Endometrium (tissue), 2 donors: ENCODE measurements around the gene RAB1B.

ENCODE experiments used
- FAIRE-seq: peaks from 2 replicates; lab custom pipeline; 2012; peaks lifted over from hg19 to GRCh38; lab: Jason Lieb, UNC
- donor health status: control.
- donor health status: control.

The RAB1B gene

DNA sequence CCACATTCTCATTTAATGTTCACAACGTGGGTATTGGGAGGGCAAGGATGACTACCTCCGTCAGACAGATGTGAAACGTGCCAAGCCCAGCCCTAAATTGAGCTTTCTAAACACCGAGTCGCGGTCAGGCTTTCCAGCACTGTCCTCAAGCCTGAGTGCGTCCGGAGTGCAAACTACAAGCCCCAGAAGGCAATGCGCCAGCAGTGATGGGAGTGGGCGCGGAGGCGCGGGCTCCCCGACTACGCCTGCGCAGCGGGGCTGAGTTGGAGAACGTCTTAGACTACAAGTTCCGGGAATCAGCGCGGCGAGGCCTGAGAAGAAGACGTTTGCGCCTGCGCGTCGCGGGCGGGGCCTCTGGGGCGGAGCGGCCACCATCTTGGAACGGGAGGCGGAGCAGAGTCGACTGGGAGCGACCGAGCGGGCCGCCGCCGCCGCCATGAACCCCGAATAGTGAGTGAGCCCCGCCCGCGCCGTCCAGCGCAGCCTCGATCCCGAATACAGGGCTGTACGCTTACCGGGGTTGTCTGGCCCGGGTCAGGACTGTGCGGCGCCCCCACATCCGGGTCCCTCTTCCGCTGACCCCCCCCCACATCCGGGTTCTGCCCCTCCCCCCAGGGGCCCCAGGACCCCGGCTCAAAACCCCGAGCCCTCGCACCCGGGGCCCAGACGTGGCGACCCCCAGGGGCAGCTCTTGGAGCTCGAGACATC lies at the start of gene RAB1B:
TSS of gene RAB1B (plus strand) at position 396 of the 708 bp plus-strand sequence. CDS start at position 437, 41 bp downstream.
- FAIRE-seq, result peak; percentile 90

DNA sequence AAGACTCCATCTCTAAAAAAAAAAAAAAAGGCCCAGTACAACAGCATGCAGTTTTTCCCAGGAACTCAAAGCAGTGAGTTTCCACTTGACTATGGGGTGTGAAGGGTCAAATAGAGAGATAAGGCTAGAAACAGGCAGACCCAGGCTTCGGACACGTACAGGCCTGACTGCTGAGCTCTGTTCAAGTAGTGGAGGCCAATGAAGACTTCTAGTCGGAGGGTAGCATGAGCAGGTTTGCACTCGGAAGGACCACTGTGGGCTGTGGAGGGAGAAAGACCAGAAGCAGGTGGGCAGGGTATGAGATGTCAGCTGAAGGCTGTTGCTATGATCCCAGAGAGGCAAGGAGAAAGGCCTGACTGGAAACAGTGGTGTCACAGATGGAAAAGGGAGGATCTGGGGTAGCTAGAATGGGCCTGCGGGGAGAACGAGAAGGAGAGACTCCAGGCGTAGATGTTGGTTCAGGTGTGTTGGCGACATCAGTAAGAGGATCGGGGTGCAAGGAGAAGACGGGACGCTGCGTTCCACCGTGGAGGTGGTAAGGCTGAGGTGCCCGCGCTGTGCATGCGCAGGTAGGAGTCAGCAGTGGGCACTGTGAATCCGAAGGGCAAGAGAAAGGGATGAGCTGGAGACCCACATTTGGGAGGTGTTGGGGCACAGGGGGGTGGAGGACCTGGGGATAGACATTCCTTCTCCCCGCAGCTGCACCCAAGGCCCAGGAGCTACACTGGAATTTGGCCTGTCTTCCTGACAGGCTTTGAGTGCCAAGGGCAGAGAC lies 49.4 kb upstream of the RAB1B start:
- FAIRE-seq, result no peak

DNA sequence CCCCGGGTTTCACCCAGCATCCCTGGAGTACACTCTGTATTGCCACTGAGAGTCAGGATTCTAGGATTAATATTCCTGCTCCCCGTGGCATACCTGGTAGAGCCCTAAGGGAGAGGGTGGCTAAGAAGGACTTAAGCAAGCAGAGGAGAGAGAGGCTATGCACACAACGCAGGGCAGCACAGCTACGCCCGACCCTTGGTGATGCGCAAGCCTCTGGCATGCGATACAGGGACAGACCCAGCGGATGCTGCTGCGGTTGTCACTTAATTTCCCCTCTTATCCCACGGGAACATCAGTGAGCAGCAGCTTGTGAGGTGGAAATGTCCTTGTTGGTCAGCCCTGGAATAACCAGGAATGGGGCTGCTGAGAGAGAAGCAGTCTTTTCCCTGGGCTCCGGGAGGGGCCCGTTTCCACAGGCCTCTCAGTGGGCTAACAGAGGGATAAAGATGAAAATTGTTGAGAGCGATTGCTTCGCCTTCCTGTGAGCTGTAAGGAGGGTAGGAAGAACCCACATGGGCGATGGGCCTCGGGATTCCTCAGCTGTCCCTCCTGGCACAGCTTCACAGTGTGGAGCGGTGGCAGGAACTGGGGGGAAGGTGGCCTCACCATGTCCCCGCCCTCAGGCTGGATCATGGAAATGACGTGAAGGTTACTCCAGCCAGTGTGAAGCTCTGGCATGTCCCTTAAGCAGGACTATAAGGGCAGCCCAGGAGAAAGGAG lies 48.4 kb upstream of the RAB1B start:
- FAIRE-seq, result no peak

DNA sequence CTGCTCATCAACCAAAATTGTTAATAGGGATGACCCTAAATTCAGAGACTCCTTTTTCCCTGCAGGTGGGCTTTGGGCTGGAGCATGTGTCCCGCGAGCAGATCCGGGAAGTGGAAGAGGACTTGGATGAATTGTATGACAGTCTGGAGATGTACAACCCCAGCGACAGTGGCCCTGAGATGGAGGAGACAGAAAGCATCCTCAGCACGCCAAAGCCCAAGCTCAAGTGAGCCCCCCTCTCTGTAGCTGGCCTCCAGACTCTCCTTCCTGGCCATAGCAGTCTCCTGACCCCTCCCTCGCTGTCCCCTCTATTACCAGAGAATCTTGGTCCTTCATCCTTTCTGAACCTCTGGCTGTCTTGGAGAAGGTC lies 47.9 kb upstream of the RAB1B start:
- FAIRE-seq, result no peak

DNA sequence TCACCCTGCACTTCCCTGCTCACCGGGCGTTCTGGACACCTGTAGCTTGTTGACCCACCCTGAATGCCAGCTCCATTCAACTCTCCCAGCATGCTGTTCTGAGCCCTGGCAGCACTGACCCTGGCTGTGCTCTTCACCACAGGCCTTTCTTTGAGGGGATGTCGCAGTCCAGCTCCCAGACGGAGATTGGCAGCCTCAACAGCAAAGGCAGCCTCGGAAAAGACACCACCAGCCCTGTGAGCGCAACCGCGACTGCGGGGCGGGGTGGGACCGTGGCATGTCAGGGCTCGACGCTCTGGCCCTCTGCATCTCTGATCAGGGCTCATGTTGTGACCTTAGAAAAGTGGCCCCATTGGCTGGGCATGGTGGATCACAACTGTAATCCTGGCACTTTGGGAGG lies 47.4 kb upstream of the RAB1B start:
- no peak for FAIRE-seq

DNA sequence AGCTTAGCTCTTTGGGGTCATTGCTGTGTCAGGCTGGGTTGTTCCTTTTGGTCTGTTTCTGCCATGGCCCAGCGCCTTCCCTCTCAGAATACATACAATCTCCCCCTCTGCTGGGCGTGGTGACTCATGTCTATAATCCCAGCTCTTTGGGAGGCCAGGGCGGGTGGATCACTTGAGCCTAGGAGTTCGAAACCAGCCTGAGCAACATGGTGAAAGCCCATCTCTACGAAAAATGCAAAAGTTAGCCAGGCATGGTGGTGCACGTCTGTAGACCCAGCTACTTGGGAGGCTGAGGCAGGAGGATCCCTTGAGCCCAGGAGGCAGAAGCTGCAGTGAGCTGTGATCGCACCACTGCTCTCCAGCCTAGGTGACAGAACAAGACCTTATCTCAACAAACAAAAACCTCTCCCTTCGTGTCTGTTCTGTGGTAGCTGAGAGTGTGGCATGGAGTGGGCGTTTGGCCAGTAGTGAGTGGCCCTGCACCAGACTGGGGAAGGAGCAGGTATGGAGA lies 46.7 kb upstream of the RAB1B start:
- FAIRE-seq, result no peak

DNA sequence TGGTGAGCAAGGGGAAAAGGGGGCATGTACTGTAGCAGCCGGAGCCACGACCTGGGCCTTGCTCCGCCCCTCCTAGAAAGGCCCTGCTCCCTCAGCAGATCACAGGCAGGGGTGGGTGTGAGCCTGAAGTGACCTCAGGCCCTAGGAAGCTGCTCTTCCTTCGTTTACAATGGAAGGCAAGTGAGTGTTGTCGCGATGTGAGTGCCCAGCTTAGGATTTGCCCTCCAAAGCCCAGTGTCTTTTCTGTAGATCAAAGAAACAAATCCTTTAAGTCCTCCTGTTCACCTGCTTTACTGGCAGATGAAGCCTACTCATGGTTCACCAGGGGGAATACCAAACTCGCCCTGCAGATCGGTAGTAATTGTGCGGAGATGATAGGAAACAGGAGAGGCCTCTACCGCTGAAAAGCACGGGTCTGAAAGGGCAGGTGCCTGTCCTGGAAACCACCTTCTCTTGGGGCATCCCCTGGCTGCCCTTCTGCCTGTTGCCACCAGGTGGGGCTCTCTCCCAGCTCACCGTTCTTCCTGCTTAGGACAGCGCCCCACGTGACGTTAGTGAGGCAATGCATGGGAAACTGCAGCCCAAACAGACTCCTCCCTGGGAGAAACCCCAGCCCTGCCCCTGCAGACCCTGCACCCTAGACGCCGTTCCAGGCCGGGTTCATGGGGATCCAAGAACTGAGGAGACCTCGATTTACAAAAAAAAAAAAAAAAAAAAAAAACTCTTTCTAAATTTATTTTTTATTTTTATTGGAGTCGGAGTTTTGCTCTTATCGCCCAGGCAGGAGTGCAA lies 45.9 kb upstream of the RAB1B start:
- FAIRE-seq, result peak; percentile 63

DNA sequence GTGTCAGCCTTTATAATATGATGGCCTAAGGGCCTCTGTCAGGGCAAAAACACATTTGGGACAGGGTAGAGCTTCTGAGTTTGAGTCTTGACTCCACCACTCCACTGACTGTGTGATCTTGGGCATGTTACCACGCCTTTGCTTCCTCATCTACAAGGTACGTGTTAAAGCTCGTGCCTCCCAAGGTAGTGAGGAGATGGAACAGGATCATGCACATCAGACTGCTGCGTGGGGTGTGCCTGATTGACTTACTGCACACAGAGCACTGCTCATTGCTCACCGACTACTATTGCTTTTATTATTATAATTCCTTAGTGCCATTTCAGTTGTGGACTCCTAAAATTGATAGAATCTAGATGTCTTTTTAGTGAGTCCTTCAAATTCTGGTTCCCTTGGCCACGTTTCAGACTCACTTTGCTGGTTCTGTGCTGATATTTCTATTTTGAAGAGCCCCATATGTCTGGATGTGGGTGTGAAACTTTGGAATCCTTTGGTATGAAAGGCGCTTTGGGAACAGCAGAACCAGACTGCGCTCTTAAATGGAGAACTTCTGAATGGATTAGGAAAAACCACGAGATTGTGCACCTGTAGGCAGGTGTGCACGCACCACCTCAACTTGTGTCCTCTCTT lies 44.1 kb upstream of the RAB1B start:
- no peak for FAIRE-seq

DNA sequence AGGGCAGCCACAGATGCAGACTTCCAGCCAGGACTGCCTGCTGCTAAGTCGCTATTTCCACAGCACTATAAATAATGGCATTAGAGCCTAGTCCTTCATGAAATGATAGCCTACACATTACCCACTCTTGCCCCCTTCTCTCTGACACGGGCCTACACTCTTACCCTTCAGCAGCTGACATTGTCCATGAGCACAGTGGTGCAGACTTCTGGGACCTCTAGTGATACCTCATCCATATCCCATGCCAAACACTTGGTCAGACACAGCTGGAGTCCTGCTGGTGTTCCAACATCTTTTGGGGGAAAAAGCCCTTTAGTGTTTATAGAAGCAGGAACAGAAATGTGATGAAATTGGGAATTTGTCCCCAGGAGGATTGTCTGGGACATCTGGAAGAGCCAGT lies 43.4 kb upstream of the RAB1B start:
- FAIRE-seq, result no peak

DNA sequence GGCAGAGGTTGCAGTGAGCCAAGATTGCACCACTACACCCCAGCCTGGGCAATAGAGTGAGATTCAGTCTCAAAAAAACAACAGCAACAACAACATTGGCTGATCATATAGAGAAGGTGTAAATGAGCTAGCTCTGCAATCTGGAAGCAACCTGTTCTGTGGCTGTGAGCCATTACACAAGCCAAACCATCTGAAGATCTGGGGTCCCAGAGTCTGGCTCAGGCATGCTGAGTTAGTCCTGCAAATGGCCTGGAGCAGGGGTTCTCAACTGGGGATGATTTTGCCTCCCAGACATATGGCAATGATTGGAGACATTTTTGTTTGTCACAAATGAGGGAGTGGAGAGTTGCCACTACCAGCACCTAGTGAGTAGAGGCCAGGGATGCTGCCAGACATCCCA lies 42.3 kb upstream of the RAB1B start:
- no peak for FAIRE-seq

DNA sequence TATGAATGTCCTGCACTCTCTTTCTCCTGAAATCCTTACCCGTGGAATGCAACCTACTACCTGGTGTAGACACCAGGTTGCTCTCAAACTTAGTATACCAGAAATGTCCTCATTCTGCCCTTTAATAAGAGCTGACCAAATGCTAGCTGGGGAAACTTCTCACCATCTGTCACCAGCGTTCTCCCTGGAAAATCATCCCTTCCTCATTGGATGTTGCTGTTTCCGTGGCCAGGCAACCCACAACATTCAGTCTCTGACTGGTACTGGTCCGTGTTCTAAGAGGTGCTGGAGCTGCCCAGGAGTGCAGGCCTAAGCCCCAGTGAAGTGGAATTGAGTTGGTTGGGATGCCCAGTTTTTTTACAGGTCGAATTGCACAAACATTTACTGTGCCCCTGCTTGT lies 40.7 kb upstream of the RAB1B start:
- FAIRE-seq, result no peak

DNA sequence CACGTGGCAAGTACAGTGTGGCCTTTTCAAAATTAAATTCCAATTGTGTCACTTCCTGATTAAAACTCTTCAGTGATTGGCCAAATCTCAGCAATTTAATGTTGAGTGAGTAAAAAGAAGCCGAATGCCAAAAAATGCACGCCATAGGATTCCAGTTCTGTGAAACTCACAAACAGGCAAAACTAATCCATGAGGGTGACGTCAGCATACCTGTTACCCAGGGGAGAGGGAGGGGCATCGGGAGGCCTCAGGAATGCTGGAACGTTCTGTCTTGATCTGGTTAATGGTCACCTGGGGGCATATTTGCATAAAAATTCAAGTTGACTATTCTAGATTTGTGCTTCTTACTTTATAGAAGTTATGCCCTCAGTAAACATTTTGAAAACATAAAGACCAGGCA lies 39.9 kb upstream of the RAB1B start:
- no peak for FAIRE-seq

DNA sequence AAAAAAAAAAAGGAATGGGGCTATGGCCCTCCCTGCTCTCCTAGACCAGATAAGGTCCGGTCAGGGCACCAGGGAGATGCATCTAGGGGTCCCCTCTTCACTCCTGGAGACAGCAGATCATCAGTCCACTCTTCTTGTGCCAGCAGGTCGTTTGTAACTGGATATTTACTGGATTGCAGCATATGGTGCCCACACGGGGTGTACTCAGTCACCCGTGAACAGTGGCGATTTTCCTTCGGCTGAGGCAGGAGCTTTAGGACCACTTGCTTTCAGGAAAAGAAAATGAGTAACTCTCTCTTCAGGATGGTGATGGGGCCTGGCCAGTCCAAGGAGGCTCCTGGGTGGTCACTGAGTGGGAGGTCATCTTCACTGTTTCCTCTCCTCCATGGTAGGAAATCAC lies 38.3 kb upstream of the RAB1B start:
- no peak for FAIRE-seq

DNA sequence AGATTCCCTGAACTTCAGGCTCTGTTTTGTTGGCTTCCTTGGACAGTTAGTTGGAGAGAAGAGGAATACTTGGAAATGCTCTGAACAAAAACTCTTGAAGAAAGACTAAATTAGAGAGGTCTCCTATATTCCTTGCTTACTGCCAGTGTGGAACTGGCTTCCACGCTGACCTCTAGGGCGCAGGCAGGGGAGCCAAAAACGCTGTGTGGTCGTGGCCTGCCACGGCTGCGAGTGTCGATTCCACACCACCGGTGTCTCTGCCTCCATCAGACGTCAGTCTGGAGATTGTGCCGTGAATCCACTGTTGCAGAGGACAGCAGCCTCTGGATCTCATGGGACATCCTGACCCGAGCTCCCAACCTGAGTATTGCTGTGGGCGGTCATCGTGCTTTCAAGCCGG lies 37.5 kb upstream of the RAB1B start:
- FAIRE-seq, result no peak

DNA sequence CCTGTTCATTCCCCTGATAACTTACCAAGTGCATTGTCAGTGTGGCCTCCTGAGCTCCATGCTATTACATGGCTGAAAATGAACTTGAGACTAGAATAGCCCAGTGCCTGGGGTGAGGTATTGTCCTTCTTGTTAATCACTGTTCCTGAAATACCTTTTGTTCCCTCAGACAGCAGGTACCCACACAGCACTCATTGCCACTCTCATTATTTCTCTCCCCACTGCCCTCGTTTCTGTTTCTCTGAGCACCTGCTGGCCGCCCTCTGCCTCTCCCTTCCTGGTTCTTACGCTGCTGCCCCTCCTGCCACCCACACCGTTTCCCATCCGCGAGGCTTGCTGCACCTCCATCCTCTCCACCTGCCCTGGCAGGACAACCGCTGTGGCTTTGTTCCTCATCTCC lies 36.9 kb upstream of the RAB1B start:
- FAIRE-seq, result no peak

DNA sequence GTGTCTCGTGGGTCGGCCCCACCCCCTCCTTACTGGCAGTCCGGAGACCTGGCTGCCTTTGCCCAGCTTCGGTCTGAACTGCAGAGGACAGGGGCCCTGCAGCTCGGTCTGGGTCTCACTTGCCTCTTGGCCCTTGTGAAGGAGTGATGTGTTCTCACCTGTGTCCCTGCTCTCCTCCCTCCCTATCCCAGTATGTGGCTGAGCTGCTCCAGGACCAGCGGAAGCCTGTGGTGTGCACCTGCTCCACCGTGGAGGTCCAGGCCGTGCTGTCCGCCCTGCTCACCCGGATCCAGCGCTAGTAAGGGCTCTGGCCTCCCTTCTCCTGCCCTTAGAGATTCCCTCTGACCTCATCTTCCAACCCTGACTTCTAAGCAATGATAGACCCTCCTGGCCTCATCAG lies 35.7 kb upstream of the RAB1B start:
- no peak for FAIRE-seq

DNA sequence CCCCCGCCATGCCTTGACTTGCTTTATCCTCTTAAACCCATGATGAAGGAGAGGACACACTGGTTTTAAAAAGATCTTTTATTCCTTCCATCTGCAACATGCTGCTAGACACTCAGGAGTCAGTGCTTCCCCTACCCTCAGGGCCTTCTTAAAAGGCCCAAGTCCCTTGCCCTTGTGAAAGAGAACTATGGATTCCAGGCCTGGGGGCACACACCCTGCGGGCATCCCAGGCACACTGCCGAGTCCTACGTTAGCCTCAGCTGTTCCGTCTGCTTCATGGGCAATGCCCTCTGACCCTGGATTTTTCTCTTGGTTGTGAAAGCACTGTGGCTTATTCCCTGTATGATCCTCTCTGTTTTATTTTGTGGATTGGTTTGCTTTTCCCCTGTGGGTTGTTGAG lies 35.1 kb upstream of the RAB1B start:
- FAIRE-seq, result no peak

DNA sequence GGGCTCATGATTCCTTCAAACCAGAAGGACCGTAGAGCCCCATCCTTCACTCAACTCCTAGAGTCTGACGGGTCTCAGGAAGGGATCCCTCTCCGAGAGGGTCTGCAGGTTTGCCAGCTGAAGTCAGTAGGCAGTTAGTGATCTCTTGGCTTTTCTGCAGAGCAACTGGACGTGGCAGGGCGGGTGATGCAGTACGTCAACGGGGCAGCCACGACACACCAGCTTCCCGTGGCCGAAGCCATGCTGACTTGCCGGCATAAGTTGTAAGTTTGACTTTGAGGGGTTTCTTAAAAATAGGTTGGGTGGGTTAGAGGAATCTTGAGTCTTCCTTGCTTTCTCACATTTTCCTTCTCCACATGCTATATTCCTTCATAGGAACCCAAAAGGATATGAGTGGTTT lies 33.3 kb upstream of the RAB1B start:
- no peak for FAIRE-seq

DNA sequence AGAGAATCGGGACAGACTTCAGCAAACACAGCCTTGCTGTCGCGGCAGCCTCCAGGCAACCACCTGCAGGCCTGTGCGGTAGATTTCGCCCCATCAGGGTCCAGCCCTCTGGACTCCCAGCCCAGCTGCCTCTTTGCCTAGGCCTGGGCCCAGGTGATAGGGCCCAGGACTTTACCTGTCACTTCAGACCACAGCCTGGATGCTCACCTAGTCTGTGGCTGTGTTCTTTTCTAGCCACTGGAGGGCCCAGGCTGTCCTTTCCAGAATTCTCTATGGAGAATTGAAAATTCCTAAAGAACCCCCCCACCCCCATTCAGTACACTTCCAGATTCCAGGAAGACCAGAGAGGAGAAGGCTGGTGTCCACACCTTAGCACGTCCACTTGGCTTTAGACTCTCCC lies 30.6 kb upstream of the RAB1B start:
- no peak for FAIRE-seq

DNA sequence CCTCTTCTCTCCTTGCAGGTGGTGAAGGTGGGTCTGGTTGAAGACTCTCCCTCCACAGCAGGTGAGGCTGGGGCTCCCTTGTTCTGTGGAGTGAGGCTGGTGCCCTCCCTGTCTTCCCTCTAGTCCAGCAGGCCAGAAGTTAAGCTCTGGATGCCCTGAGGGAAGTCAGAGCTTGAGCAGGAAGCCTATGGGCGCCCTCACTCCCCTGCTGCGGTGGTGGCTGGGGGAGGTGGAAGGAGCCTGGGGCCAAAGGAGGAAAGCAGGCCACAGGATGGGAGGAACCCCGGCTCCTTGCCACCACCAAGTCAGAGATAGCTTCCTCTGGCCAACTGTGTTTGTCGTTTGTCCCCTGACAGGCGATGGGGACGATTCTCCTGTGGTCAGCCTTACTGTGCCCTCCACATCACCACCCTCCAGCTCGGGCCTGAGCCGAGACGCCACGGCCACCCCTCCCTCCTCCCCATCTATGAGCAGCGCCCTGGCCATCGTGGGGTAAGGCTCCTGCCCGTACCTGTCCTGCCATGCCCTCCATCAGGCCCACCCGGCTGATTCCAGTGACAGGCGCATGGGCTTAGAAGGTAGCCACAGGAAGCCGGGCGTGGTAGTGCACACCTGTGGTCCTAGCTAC lies 29.5 kb upstream of the RAB1B start:
- no peak for FAIRE-seq

DNA sequence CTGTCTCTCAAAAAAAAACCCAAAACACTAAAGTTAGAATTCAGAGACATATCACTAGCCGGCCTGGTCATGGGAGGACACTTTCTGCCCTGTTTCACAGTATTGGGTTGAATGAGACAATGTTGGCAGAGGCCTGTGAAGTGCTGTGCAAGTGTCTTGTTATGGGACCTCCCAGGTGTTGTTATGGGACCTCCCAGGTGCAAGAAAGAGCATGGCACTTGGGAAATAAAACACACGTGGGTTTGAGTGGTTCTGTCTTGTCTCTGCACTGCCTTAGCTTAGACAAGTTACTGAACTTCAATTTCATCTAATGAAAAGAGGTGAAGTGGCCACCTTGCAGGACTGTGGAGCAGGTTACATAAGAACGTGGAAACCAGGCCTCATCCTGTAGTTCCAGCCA lies 28.9 kb upstream of the RAB1B start:
- no peak for FAIRE-seq
